H1 (cell line): ENCODE measurements around the gene CEP135. TPM values are rescaled to one million over a fixed set of nuclear protein-coding genes. Genes with fewer than 3 reads are reported as not detected.

Source experiments
- ASH2L ChIP-seq: fragments of 200-600, 300-600 bp; sonication (generic); IDR thresholded peaks from one replicate; pipeline ENCODE4 v1.7.1; 2017; ENCODE audit warnings: low read length
- CHD2 ChIP-seq: IDR thresholded peaks from 2 replicates; pipeline ENCODE4 v1.6.1; 2012; ENCODE audit warnings: low read length, improper control_type of control experiment
- CHD7 ChIP-seq: fragments of 300-600 bp; sonication (generic); IDR thresholded peaks from 2 replicates; pipeline ENCODE4 v1.7.1; 2012; ENCODE audit warnings: low read length, moderate library complexity, mild to moderate bottlenecking, inconsistent platforms; ENCODE audit not compliant: insufficient replicate concordance
- EP300 ChIP-seq, 2 experiments: IDR thresholded peaks; 1 replicate in 1 of 2; 2 replicates in 1 of 2; pipeline ENCODE4 v1.6.1; 2011 to 2012; ENCODE audit warnings: low read depth in 2 of 2, low read length in 2 of 2, mild to moderate bottlenecking in 2 of 2, borderline replicate concordance in 1 of 2, inconsistent platforms in 1 of 2, moderate library complexity in 1 of 2
- HDAC6 ChIP-seq: IDR thresholded peaks from one replicate; pipeline ENCODE4 v1.7.1; 2012; ENCODE audit warnings: low read depth, mild to moderate bottlenecking, inconsistent platforms, low read length, moderate library complexity
- KDM4A ChIP-seq: IDR thresholded peaks from one replicate; pipeline ENCODE4 v1.7.1; 2012; ENCODE audit warnings: low read depth, mild to moderate bottlenecking, moderate library complexity, low read length, inconsistent platforms; ENCODE audit not compliant: severe bottlenecking
- MAFK ChIP-seq: IDR thresholded peaks from 2 replicates; pipeline ENCODE4 v1.6.1; 2012; ENCODE audit warnings: low read depth, mild to moderate bottlenecking, improper control_type of control experiment, low read length
- RFX5 ChIP-seq: IDR thresholded peaks from 2 replicates; pipeline ENCODE4 v1.6.1; 2011; ENCODE audit warnings: low read depth, low read length, improper control_type of control experiment, borderline replicate concordance
- TAF1 ChIP-seq: IDR thresholded peaks from 2 replicates; pipeline ENCODE4 v1.6.1; 2011; ENCODE audit warnings: mild to moderate bottlenecking, low read depth, low read length
- TBP ChIP-seq: IDR thresholded peaks from 2 replicates; pipeline ENCODE4 v1.6.1; 2011; ENCODE audit warnings: low read depth, low read length, improper control_type of control experiment
- YY1 ChIP-seq: IDR thresholded peaks from 2 replicates; pipeline ENCODE4 v1.6.1; 2011; ENCODE audit warnings: low read depth, mild to moderate bottlenecking, low read length
- polyA plus RNA-seq, 7 experiments: library from polyadenylated mRNA; depleted of rRNA in 3 of 7; stranded (reverse) in 5 of 7; unstranded in 2 of 7; fragments of >200 nt in 5 of 7; fragments of 200-250 nt in 2 of 7; gene quantifications; 1 replicate in 5 of 7; 2 replicates in 1 of 7; 4 replicates in 1 of 7; pipeline versions ENCODE4 v1.2.1 to v1.2.3, GENCODE V29; 2011 to 2013; ENCODE audit warnings: missing spikeins in 2 of 7, mixed read lengths in 2 of 7
- total RNA-seq: library from RNA; stranded (reverse); fragmentation: NEBNext Ultra II Directional; extraction: Animal tissue kit (Norgen Biotek cat#: 25700); gene quantifications from 2 replicates; pipeline ENCODE4 v1.2.1, GENCODE V29; 2021

Gene CEP135
- total and polyA plus RNA-seq, 2 of the 8 experiments (the other 6 are each of a cell fraction or from before 2014, with no cell fraction given), result 2.7 to 14.5 TPM

GRCh38 chr4:55948726-55949481 is at the start of gene CEP135 (continued):
- peak; percentile 81 for TF ChIP-seq TBP
- TF ChIP-seq YY1, result peak; percentile 93
- TF ChIP-seq HDAC6, result no peak
- no peak; the same call in 1 of the 2 replicates for TF ChIP-seq CHD2
- peak; percentile 99 for TF ChIP-seq ASH2L
- TF ChIP-seq CHD7, result no peak
- no peak for TF ChIP-seq RFX5
- TF ChIP-seq TAF1, result peak; percentile 77
- peak; percentile 82 for TF ChIP-seq KDM4A
- no peak for TF ChIP-seq EP300 (IDR thresholded peaks at IDR 0.05; ENCODE audit: borderline replicate concordance in 1 of 2, low read depth in 2 of 2, low read length in 2 of 2)
- TF ChIP-seq MAFK, result no peak
